Measurements from ENCODE around the gene LGALS3BP. TPM values are rescaled to one million over a fixed set of nuclear protein-coding genes. Genes with fewer than 3 reads are reported as not detected.

The LGALS3BP gene
- total RNA-seq, 1 experiment from 2014 or later: 69.8 TPM

GRCh38 chr17:78986649-78987328 lies 7.1 kb upstream of the LGALS3BP start:
- no peaks in the 10 kb centered on the region for H3K23me2 ChIP-seq (ENCODE audit: insufficient read length, low read depth, low read length, poor library complexity, severe bottlenecking)
- H3K9ac ChIP-seq (ENCODE audit: extremely low read depth, insufficient read length, low read length): no peak overlapping the region
- peak overlapping the region; percentile 20 for H3K27ac ChIP-seq (ENCODE audit: insufficient read length, low read depth, low read length)
- peak overlapping the region; percentile 3 for H2BK20ac ChIP-seq (ENCODE audit: low read depth, low read length, poor library complexity, severe bottlenecking)
- no peak overlapping the region for H2BK5ac ChIP-seq (ENCODE audit: insufficient read length, low read length)
- peak overlapping the region; percentile 91 for H3K56ac ChIP-seq (ENCODE audit: insufficient read length, low read depth, low read length)
- no peak overlapping the region for H2BK120ac ChIP-seq (ENCODE audit: low read depth, low read length, poor library complexity, severe bottlenecking)
- H3K18ac ChIP-seq (ENCODE audit: insufficient read length, low read depth, low read length): peak overlapping the region; percentile 51
- H4K20me1 ChIP-seq (ENCODE audit: control insufficient read depth, insufficient read depth, insufficient read length): no peaks in the 10 kb centered on the region
- H3K79me1 ChIP-seq (ENCODE audit: insufficient read depth, low read depth, low read length, poor library complexity, severe bottlenecking): no peaks in the 10 kb centered on the region
- no peak overlapping the region for H4K8ac ChIP-seq (replicated peaks; ENCODE audit: insufficient read length, low read depth, low read length)
- peak overlapping the region; percentile 73 for H3K4me2 ChIP-seq (ENCODE audit: insufficient read depth, insufficient read length, low read length)
- H3T11ph ChIP-seq (ENCODE audit: low read length): no peak overlapping the region
- TF ChIP-seq CTCF (conservative IDR thresholded peaks at IDR 0.05): no peak
- no peak overlapping the region for H3K23ac ChIP-seq (ENCODE audit: insufficient read length, low read depth, low read length)
- peaks cover 7 to 17% (median 7%) of the 10 kb centered on the region in 3 experiments for H3K36me3 Mint-ChIP-seq (ENCODE audit: insufficient read depth in 1 of 3, low read depth in 3 of 3)
- no peak overlapping the region for H4K91ac ChIP-seq (ENCODE audit: insufficient read length, low read depth, low read length)
- no CpG with 5 or more reads among the region's 15 CpGs for WGBS (ENCODE audit: extremely low coverage, insufficient read length, low lambda C conversion rate)
- peak; percentile 71 for DNase-seq
- no peak overlapping the region for H2AFZ ChIP-seq (ENCODE audit: low read length)
- H3K4me1 Mint-ChIP-seq: peaks cover 11 to 13% of the 10 kb centered on the region in 2 experiments
- peak overlapping the region; percentile 35 to 46 for H3K4me3 Mint-ChIP-seq
- H3K4ac ChIP-seq (ENCODE audit: low read depth, low read length): no peak overlapping the region
- H2AK5ac ChIP-seq (ENCODE audit: insufficient read length, low read length): no peak overlapping the region
- H2BK15ac ChIP-seq (ENCODE audit: low read depth, low read length): no peak overlapping the region
- H3K14ac ChIP-seq (ENCODE audit: insufficient read depth, low read length): peak overlapping the region; percentile 31
- H3K27me3 ChIP-seq (ENCODE audit: insufficient read depth, low read length): no peaks in the 10 kb centered on the region
- no peaks in the 10 kb centered on the region for H3K79me2 ChIP-seq (ENCODE audit: insufficient read depth, low read length)
- H2BK12ac ChIP-seq (ENCODE audit: insufficient read length, low read depth, low read length): no peak overlapping the region
- peaks cover 25% of the 10 kb centered on the region for H3K27me3 Mint-ChIP-seq (ENCODE audit: low read depth)
- H3K9me3 ChIP-seq (ENCODE audit: control insufficient read depth, low read depth, low read length): no peaks in the 10 kb centered on the region
- H3K9me3 Mint-ChIP-seq: no peaks in the 10 kb centered on the region
- H4K5ac ChIP-seq (ENCODE audit: insufficient read length, low read depth, low read length): no peak overlapping the region
- peak overlapping the region; percentile 80 to 92 (median 91); a peak in 4 of 7 replicates for H3K27ac Mint-ChIP-seq
- H3K4me1 ChIP-seq (ENCODE audit: insufficient read depth, low read length): peaks cover 4% of the 10 kb centered on the region; the same call in 1 of the 2 replicates
